Measurements from ENCODE around the gene UST. TPM values are rescaled to one million over a fixed set of nuclear protein-coding genes. Genes with fewer than 3 reads are reported as not detected.
"Not testable (repeated sequence)": the region's sequence is repeated elsewhere in the genome, so short reads cannot be mapped to it uniquely, and the experiment has no call there.

Gene UST
- total and polyA plus RNA-seq, 3 donors from 2014 or later, result 14.9 to 16.0 (median 14.9) TPM

- Histone ChIP-seq H3K9me3 (no peaks in the 10 kb centered on the region), H3K4me3 (no peak overlapping the region), H3K36me3 (ENCODE audit: low read depth, missing control alignments) (no peaks in the 10 kb centered on the region), H3K4me1 (no peaks in the 10 kb centered on the region), H3K27ac (no peak overlapping the region), H3K27me3 (no peaks in the 10 kb centered on the region)
- DNase-seq, result no peak
- TF ChIP-seq POLR2A (IDR thresholded peaks at IDR 0.05) (no peak), CTCF (IDR thresholded peaks at IDR 0.05) (no peak)
- WGBS, 2 donors, result 85 to 90% methylated on average over 6 of the region's 6 CpGs
- intact Hi-C loops (cut with DNase I; ENCODE audit: low total_unique reads), result no loop called here
Observed at GRCh38 chr6:148852688-148853087, 105.9 kb downstream of the UST start.

- WGBS, 2 donors, result 95% methylated on average over 3 of the region's 3 CpGs
- H3K27me3 ChIP-seq; H3K9me3 ChIP-seq; H3K4me1 ChIP-seq; H3K27ac ChIP-seq; intact Hi-C loops (cut with DNase I; ENCODE audit: low total_unique reads); DNase-seq; H3K36me3 ChIP-seq (ENCODE audit: low read depth, missing control alignments); H3K4me3 ChIP-seq: not testable (repeated sequence)
Observed at GRCh38 chr6:148853113-148853512, 106.3 kb downstream of the UST start.

DNA sequence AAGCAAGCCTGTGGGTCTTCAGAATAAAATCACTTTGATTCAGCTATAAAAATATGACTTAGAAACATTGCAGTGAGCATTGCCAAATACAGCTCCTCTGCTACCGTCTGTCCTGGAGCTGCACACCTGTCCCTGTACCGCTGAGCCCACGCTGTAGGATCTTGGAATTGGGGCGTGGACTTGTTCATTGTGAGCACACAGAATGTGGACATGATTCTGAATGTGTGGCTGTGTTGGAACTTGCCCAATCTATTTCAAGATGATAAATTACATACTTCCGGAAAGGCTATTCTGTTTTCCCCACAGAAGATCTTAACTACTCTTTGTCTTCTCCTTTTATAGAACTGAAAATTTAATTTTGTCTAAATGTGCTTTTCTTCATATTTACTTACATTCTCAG lies 107.3 kb downstream of the UST start:
- no peaks in the 10 kb centered on the region for H3K27me3 ChIP-seq
- DNase-seq, result no peak
- no peak overlapping the region for H3K4me3 ChIP-seq
- TF ChIP-seq POLR2A (IDR thresholded peaks at IDR 0.05), result no peak
- TF ChIP-seq CTCF (IDR thresholded peaks at IDR 0.05), result no peak
- H3K27ac ChIP-seq, result no peak overlapping the region
- no peaks in the 10 kb centered on the region for H3K4me1 ChIP-seq
- intact Hi-C loops (cut with DNase I; ENCODE audit: low total_unique reads), result no loop called here
- H3K9me3 ChIP-seq, result no peaks in the 10 kb centered on the region
- WGBS, 2 donors, result 52 to 66% methylated on average over 5 of the region's 5 CpGs
- H3K36me3 ChIP-seq (ENCODE audit: low read depth, missing control alignments), result no peaks in the 10 kb centered on the region

DNA sequence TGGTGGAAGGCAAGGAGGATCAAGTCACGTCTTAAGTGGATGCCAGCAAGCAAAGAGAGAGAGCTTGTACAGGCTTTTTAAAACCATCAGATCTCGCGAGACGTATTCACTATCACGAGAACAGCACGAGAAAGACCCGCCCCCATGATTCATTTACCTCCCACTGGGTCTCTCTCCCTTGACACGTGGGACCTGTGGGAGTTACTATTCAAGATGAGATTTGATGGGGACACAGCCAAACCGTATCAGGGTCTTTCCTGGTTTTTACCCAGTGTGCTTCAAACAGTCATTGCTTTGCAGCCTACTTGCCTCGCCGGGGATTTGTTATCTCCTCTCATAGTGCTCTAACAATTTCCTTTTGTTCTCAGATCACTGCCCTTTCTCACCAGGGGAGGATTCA lies 108.2 kb downstream of the UST start:
- Histone ChIP-seq H3K4me1 (no peaks in the 10 kb centered on the region), H3K4me3 (peak overlapping the region in 1 of 2 donors; percentile 21), H3K27me3 (no peaks in the 10 kb centered on the region), H3K27ac (no peak overlapping the region), H3K9me3 (no peaks in the 10 kb centered on the region), H3K36me3 (ENCODE audit: low read depth, missing control alignments) (no peaks in the 10 kb centered on the region)
- TF ChIP-seq CTCF (IDR thresholded peaks at IDR 0.05) (no peak), POLR2A (IDR thresholded peaks at IDR 0.05) (no peak)
- WGBS, 2 donors, result 39 to 40% methylated on average over 11 of the region's 11 CpGs
- intact Hi-C loops (cut with DNase I; ENCODE audit: low total_unique reads), result no loop called here
- peak; percentile 64 for DNase-seq

- no peak for DNase-seq
- H3K27me3 ChIP-seq, result no peaks in the 10 kb centered on the region
- H3K36me3 ChIP-seq (ENCODE audit: low read depth, missing control alignments), result no peaks in the 10 kb centered on the region
- TF ChIP-seq CTCF (IDR thresholded peaks at IDR 0.05) (no peak), POLR2A (IDR thresholded peaks at IDR 0.05) (no peak)
- no peaks in the 10 kb centered on the region for H3K9me3 ChIP-seq
- 69 to 77% methylated on average over 7 of the region's 7 CpGs for WGBS, 2 donors
- no peak overlapping the region for H3K4me3 ChIP-seq
- no peaks in the 10 kb centered on the region for H3K4me1 ChIP-seq
- intact Hi-C loops (cut with DNase I; ENCODE audit: low total_unique reads), result no loop called here
- no peak overlapping the region for H3K27ac ChIP-seq
Observed at GRCh38 chr6:148855744-148856143, 108.9 kb downstream of the UST start.
